GM19463 (cell line): ENCODE data around the gene ADGRB2.

Experiments used
- ATAC-seq: cut with Tn5 transposase; IDR thresholded peaks from one replicate; pipeline ENCODE4 v1.9.1; 2021; ENCODE audit warnings: mild to moderate bottlenecking, moderate library complexity; ENCODE audit not compliant: unreplicated experiment

ADGRB2 gene

DNA sequence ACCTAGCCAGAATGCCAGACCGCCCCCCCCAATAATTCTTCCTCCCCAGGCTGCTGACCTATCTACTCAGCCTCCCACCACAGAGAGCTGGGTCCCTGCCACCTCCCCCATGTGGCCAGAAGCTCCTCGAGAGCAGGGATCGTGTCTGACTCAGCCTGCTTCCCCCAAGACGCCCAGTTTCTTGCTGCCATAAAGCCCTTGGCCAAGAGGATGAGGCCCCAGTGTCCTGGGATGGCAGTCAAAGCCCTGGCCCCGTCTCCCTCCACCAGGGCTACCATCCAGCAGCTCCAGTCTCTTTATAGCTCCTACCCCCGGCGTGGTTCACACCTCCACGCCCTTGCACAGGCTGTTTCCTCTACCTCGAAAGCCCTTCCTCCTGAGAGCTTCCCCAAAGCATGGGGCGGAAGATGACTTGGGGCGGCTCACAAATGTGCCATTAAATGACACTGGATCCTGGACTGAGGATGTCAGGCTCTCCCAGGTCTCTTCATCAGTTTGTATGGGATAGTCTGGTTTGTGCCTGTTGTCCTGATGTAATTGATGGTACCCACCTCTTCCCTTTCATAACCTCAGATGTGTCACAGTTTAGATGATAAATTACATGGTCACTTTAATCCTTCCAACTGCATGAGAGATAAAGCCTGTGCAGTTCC is 13.2 kb downstream of the ADGRB2 start:
- ATAC-seq, result no peak

DNA sequence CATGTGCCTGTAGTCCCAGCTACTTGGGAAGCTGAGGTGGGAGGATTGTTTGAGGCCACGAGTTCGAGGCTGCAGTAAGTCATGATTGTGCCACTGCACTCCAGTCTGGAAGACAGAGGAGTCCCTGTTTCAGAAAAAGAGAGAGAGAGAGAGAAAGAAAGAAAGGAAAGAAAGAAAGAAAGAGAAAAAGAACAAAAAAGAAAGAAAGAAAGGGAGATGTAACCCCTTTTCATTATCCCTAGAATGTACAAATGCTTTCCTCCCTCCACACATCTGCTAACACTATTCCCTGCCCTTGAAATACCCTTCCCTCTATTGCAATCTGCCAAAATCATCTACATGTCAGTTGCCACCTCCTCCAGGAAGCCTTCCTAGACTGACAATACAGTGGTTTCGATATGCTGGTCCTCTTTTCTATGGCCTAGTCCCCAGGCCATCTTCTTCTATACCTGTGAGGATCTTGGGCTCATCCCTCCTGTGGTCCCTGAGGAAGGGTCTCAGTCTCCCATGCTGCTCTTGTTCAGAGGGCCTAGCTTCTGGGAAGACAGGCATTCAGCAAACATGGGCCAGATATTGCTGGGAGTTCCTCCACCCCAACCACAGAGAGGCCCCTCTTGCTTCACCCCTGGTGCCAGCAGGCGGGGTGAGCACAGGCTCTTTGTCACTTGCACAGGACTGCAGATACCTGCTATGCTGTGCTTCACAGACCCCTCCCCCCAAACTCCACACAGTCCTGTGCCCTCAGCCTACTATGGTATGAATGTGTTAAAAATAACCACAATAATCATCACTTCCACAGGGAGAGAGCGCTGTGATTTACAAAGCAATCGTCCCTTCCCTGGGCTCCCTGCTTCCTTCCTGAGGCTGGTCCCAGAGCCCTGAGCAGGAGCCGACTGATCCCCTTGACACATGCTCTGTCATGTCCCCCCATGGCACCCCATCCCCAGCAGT is 14.1 kb downstream of the ADGRB2 start:
- ATAC-seq, result no peak

DNA sequence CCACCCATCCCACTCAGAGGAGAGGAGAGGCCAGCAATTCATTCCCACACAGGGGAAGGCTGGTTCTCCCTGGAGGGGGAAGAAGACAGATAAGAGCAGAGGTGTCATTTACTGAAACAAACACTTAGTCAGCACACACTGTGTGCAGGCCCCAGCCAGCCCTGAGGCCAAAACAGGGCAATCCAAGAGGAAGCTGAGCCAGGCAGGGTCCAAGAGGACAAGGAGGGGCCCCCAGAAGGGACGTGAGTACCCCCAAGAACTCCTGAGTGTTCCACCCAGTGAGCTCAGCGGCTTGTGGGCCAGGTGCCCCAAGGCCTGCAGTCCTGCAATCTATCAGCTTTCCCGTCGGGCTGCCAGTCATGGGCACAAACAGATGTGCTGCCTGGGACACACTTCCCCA is 15.8 kb downstream of the ADGRB2 start:
- ATAC-seq, result no peak

DNA sequence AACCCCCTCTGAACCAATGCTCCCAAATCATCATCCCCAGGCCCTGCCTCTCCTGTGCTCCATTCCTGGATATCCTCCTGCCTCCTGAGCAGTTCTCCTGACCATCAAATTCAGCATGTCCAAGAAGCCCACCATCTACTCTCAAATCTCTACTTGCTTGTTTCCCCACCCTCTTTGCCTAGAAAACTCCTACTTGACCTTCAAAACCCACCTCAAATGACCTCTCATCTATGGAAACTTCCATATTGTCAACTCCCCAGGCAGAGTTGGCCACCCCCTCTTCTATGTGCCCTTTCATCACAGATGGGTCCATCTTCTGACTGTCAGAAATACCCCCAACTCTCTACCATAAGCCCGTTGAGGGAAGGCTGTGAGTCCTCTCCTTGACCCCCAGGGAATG is 16.8 kb downstream of the ADGRB2 start:
- ATAC-seq, result no peak

DNA sequence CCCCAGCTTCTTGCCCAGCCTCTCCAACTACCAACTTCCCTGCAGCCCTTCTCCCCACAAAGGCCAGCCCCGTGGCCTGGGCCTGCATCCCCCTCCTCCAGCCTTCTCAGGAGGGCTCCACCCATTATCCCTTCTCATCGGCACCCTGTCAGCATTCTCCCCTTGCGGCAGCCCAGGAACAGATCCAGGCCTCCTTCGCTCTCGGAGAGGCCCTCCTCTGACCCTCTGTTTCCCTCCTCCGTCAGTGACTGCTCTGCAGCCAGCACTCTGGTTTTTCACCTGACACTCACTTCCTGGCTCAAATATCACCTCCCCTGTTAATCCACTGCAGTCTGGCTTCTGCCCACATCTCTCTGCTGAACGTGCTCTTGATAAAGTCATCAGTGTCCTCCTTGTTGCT is 17.5 kb downstream of the ADGRB2 start:
- no peak for ATAC-seq

DNA sequence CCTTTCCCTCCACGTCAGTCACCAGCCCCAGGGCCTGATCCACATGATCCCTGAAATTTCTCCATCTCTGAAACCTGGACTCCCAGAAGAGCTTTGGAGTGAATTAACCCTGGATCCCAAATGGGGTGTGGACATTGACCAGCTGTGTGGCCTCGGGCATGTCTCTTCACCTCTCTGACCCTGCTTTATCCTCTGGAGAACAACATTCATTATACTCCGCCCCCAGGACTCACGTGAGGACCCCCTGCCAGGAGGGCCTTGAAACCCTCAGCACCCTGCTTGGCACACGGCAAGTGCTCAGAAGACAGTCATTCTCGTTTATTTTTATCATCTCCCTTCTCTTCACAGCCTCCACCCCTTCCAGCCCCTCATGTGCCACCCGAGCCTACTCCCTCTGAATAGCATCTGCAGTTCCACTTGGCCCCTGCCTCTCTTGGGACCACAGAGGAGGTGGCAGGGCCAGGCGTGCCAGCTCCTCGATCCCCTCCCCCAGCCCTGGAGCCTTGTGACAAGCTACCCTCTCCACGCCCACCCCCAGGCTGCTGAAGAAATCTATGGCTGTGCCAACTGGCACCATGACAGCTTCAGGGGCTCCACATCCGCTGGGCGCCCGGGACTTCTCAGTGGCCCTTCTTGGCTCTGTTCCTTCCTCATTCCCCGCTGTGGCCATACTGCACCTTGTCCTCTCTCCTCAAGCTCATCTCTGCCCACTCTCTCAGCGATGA is 18.0 kb downstream of the ADGRB2 start:
- ATAC-seq, result no peak

DNA sequence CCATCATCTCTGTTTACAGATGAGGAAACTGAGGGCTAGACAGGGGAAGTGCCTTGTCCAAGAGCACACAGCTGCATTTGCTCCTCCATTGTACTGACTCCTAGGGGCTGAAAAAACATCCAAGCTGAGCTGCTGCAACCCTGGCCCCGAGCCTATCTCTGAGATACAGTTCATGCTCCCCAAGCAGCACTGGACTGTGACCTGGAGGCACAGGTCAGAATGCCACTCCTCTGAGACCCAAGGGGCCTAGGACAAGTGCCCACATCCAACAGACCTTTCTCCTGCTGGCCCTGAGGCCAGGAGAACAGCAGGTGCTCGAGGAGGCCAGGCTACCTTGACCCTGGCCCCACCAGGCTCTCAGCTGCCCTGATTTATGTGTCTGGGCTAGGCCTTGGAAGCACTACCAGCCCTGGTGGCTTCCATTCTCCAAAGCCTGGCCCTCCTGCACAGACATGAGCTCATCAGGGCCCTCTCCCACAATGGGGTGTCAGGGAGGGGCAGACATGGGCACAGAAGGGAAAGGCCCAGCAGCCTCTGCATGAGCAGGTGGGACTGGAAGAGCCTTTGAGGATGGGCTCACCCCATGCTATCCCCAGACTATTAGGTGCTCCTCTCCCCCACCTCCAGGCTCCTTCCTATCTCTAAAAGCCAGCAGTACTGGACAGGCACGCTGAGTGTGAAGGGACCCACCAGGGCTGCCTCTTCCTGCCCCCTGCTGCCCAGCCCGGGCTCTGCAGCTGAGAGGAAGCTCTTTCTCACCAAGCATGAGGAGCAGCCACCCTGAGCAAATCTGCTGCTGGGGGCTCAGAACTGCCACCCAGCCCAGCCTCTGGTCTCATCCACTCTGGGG is 18.8 kb downstream of the ADGRB2 start:
- no peak for ATAC-seq

DNA sequence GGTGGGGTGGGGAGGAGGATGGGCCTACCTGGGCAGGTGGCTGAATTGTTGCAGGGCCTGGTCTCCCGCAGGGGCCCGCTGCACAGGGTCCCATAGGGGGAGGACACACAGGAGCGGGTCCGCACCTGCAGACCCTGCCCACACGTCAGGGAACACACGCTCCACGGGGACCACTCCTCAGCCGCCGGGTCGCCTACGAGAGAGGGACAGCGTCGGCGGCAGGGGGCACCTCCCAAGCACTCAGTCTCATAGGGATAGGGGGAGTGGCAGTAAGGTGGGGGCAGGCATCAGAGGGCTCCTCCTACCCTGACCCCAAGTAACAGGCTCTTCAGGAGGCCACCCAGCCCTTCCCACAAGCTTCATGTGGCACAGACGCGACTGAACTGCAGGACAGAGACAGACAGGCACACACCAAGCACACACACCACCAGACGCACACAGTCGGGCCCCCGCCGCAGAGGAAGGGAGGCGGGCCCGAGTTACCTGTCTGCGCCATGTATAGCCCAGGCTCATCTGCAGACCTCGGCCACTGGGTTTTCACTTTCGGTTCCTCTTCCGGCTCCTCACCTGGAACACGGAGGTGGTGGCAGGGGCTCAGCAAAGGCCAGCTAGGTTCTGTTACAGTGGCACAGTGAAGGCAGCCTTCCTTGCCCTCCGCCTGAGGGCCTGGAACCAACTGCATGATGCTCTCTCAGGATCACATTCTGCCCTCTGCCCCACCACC is 19.8 kb downstream of the ADGRB2 start:
- ATAC-seq, result peak; percentile 61

DNA sequence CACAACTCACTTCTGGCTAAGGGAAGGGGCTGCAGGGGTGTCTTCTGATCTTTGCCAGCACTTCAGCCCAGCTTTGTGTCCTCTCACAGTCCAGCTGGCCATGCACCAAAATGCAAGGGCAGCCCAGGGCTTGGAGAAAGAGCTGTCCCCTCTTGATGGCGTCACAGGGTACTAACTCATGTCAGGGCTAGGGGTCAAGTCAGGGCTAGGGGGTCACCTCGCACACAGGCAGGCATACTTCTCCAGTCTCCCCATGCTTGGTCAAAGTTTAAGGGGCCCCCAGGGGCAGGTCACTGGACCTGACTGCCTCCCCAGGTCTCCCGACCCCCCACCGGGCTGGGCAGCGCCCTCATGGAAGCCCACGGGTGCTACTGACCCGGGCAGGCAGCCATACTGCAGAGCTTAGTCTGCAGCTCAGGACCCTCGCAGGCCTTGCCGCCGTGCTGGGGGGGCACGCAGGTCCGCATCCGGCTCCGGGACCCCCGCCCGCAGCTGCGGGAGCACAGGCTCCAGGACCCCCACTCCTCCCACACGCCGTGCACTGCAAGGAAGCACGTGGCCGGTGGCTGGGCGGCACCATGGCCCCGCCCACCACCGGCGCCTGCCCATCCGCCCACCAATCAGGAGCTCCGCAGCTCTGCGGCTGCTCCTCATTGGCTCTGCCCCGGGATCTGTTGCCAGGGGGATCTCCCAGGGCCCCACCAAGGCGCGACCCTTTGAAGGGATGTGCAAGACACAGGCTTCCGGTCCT is 21.5 kb downstream of the ADGRB2 start:
- no peak for ATAC-seq

DNA sequence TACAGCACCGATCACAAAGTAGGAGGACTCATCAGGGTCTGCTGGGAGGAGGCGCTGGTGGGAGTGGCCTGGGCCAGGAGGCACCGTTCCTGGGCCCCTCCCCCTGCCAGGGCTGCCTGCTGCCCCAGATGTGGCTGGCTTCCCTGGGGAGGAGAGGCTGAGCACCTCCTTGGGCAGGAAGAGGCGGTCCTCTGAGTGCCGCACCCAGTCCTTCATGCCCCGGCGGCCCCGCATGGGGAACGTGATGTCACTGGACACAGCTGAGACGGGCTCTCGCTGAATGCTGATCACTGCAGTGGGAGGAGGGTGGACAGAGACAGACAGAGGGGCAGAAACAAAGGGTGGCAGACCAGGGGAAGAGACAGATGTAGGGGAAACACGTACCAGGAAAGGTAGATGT is 24.8 kb downstream of the ADGRB2 start:
- no peak for ATAC-seq

DNA sequence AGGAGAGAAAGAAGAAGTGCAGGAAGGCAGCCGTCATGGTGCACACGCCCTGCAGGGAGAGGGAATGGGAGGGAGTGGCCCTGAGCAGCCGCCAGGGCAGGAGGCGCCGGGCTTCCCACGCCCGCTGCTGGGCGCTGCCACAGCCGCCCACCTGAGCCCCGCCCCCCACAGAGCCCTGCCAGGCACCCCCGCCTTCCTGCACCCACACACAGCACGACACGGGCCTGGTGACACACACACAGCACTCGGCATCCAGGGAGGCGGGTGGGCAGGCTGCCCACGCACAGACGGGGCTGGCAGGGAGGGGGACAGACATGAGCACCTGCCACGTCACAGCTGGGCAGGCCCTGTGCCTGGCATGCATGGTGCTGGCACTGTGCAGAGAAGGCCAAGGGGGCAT is 27.5 kb downstream of the ADGRB2 start:
- no peak for ATAC-seq

DNA sequence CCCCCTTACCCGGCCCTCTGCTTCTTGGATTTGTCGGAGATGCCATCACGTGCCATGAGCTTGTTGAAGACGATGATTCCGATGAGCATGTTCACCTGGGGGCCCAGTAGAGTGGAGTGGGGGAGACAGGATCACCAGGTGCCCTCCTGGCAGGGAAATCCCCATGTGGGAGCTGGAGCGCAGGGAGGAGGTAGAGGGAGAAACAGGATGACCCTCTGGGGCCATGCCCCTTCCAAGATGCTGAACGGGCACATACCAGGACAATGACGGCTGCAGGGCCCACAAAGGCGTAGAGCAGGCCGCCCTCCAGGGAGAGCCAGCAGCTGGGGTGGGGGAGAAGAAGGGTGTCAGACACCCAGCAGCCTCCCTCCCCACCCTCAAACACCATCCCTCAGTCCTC is 28.6 kb downstream of the ADGRB2 start:
- no peak for ATAC-seq

DNA sequence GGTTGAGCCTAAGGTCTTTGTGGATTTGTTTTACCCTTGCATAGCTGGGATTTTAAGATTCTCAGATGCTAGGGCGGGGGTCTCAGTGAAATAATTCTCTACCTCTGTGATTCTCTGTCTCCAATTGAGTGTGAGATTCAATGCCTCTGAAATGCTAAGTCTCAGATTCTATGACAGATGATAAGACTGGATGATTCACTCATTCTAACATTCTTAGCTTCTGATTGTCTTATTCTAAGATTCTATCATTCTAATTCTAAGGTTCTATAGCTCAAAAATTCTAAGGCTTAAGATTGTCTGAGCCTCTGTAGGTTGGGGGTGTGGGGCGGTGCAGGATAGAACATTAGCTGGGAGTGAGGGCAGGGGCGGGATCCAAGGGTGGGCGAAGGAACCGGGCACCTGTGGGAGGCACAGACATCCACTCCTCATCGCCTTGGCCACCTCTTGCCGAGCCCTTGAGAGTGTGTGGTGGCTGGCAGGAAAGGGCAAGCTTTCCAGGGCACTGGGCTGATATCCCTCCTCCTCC is 29.5 kb downstream of the ADGRB2 start:
- no peak for ATAC-seq

DNA sequence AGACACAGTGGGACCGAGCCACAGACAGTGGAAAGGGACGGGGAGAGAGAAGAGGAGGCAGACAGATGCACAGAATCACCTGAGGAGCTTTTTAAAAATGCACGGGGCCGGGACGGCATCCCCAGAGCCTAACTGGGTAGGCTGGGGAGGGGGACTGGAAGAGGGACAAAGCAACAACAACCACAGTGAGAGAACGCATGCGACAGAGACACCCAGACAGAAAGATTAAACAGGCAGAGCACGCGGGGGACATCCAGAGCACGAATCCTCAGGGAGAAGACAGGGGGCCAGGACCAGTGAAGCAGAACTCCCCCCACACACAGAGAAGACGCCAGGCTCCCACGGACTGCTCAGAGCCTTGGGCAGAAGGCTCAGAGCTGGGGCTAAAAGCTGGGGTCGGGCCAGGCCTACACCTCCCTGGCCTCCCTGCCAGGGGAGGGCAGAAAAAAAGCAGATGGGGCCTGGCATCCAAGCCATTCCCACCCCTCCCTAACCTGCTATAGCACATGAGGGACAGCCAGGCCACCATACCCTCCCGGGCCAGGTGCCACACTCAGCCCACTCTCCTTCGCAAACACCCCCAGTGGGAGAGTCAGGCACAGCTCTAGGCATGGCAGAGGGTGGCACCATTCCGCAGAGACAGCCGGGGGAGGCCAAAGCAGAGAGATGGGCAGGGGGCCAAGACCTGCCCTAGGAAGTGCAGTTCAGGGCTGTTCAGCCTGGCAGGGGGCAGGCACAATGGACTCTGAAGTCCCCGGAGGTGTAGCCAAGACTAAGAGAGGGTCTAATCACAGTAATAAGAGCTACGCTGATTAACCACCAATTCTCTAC is 30.5 kb downstream of the ADGRB2 start:
- ATAC-seq, result no peak

DNA sequence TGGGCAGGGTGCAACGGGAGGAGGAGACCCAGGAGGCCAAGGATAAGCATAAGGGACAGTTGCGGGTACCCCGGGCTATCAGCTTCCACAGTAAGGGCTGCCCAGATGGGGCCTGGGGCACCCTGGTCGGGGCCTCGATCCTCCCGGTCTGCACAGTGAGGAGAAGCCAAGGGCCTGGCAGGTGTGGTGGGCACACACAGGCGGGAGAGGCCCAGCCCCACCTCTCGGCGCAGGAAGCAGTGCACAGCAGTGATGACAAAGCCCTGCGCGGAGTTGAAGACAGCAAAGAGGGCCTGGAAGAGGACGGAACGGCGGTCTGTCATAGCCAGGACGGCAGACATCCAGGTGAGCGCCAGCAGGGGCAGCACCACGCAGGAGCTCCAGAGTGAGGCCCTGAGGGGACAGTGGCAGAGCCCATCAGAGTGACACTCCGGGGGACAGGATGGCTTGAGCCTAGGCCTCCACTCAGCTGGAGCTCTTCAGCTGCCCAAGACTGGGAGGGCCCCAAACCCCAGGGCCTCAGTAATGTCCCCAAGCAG is 31.3 kb downstream of the ADGRB2 start:
- ATAC-seq, result no peak

DNA sequence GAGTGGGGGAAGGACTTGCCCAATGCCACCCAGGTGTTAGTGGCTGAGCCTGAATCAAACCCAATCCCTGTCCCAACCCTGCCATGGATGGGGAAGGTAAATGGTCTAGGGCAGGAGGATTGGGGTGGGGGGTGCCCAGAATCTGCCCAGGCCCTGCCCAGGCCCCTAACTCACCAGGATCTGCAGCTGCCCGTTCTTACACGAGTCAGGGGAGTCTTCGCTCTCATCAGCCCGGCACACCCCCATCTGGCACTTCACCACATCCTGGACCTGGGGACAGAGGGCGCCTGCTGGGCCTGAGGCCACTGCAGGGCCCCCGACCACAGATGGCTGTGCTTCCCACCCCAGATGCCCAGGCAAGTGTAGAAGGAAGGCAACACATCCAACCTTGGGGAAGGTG is 31.8 kb downstream of the ADGRB2 start:
- ATAC-seq, result no peak

DNA sequence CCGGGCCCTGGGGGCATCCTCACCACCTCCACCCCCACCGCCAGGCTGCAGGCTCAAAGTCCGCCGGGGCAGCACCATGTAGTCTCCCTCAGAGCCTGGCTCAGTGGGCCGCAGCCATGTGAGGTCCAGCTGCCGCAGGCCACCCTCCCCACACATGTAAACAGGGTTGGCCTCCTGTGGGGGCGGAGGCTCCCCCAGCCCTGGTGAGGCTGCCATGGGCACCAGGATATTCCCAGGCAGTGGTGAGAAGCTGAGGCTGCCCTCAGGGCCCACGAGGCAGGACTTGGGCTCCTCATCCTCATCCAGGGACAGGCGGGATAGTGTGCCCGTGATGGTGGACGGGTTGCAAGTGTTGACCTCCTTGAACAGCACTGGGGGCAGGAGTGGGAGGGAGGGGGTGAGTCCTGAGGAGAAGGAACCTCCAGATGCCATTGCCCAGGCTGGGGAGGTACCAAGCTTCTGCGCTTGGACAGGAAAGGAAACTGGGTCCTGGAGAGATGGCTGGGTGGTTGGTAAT is 33.0 kb downstream of the ADGRB2 start:
- ATAC-seq, result no peak
